Measurements from ENCODE around the gene FASTKD3. TPM values are rescaled to one million over a fixed set of nuclear protein-coding genes. Genes with fewer than 3 reads are reported as not detected.

FASTKD3 gene
- polyA plus RNA-seq, 4 donors, result 13.8 to 32.6 (median 25.1) TPM

DNA sequence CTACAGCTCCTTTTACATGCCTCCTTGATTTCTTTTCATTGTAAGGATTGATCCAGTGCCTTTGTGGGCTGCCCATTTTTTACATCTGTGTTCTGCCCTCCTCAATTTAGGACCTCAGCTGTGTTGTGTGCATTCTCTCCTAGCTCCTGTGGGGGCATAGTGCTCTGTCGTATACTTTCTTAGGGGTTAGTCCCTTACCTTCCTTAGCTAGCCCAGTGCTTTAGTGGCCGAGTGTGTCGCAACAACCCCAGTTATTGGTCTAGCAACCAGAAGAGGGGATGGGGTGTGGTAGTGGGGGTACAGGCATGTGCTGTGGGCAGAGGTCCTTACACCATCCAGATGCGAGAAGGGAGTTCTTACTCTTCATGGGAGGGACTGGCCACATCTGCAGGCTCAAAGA is 12.3 kb upstream of the FASTKD3 start:
- DNase-seq (ENCODE audit: low read depth in 4 of 4, low spot score in 3 of 4), result no peak

- DNase-seq (ENCODE audit: low read depth in 4 of 4, low spot score in 3 of 4), result no peak
These were observed 9.6 kb upstream of the FASTKD3 start for GRCh38 chr5:7878381-7878873.

GRCh38 chr5:7877851-7878250 is 9.0 kb upstream of the FASTKD3 start:
- DNase-seq (ENCODE audit: low read depth in 4 of 4, low spot score in 3 of 4), result no peak

DNA sequence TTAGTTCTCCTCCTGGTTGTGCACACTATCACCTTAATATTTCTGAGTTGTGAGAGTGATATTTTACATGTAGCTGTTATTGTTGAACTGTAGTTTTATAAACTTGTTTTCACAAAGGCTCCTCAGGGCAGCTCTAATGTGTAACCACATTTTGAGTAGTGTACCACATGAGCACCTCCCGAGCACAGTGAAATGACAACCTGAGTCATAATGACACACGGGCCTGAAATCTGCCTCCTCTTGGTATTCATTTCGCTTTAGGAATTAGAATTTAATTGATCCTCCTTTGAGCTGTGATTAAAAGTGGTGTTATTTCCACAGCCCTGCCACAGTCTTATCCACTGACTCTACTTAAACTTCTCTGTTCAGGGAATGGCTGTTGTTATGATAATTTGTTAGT is 8.0 kb upstream of the FASTKD3 start:
- no peak for DNase-seq (ENCODE audit: low read depth in 4 of 4, low spot score in 3 of 4)

GRCh38 chr5:7875151-7875550 is 6.3 kb upstream of the FASTKD3 start:
- DNase-seq (ENCODE audit: low read depth in 4 of 4, low spot score in 3 of 4), result no peak

DNA sequence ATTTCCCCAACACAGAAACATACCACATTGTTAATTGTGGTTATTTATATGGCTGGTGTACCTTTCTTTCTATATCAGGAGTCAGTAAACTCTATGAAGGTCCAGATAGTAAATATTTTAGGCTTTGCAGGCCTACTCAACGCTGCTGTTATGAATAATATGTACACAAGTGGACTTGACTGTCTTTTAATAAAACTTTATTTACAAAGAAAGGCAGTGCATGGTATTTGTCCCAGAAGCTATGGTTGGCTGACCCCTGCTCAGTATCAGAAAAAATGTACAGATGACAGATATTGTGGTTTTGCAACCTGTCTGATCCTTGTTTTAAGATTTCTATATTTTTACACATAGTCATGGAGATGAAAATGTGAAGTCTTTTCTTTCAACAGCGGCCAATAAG is 5.8 kb upstream of the FASTKD3 start:
- DNase-seq (ENCODE audit: low read depth in 4 of 4, low spot score in 3 of 4), result no peak

DNA sequence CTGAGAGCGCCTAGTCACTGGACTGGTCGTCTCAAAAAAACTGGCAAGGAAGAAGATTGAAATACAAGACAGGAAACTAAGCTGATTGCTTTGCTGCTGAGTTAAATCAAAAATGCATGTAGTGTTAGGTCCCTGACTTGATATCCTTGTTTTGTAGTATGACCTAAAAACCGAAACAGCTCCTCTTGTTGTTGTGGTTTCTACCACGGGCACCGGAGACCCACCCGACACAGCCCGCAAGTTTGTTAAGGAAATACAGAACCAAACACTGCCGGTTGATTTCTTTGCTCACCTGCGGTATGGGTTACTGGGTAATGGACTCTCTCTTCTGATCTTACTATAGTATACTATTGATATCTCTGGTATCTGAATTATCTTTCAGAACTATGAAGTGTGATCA is 4.4 kb upstream of the FASTKD3 start:
- no peak for DNase-seq (ENCODE audit: low read depth in 4 of 4, low spot score in 3 of 4)

GRCh38 chr5:7872517-7873130 is 3.8 kb upstream of the FASTKD3 start:
- no peak for DNase-seq (ENCODE audit: low read depth in 4 of 4, low spot score in 3 of 4)

- no peak for DNase-seq (ENCODE audit: low read depth in 4 of 4, low spot score in 3 of 4)
These were observed 2.8 kb upstream of the FASTKD3 start for GRCh38 chr5:7871653-7872052.

GRCh38 chr5:7869474-7870136 is 774 bp upstream of the FASTKD3 start:
- DNase-seq (ENCODE audit: low read depth in 4 of 4, low spot score in 3 of 4), result no peak

GRCh38 chr5:7868427-7868772 is 431 bp downstream of the FASTKD3 start:
- no peak for DNase-seq (ENCODE audit: low read depth in 4 of 4, low spot score in 3 of 4)

DNA sequence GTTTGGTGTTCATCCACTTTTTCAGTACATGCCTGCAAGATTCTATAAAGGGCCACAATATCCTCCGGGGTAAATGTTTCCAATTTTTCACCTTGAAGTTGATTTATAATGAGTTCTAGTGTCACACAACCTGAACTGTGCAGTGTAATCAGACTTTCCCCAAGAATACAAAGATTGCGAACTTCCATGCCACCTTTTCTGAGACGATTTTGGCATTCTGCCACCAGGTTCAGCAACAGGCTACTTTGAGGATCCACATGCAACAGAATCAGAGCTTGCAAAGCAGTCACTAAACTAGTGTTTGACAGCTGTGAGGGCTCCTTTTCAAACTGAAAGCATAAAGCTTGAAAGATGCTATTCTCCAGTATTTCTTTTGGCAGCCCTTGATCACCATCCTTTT is 1.6 kb downstream of the FASTKD3 start:
- DNase-seq (ENCODE audit: low read depth in 4 of 4, low spot score in 3 of 4), result no peak

DNA sequence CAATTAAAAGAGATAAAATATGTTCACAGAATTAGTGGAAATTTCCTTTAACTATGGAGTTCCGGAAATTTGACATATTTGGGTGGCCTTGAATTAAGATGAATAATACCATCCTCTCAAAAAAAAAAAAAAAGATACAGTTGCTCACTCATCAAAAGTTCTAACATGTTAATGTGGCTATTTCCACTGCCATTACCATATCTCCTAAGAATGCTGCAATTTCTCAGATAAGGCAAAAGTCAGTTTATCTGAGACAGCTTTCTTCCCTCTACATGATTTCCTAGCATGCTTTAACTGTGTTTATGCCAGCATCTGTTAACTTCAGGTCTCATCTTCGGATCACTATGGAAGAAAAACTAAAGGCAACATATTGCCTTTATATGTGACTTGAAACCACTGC is 2.6 kb downstream of the FASTKD3 start:
- DNase-seq (ENCODE audit: low read depth in 4 of 4, low spot score in 3 of 4), result no peak

GRCh38 chr5:7857926-7858632 is 10.8 kb downstream of the FASTKD3 start:
- no peak for DNase-seq (ENCODE audit: low read depth in 4 of 4, low spot score in 3 of 4)

DNA sequence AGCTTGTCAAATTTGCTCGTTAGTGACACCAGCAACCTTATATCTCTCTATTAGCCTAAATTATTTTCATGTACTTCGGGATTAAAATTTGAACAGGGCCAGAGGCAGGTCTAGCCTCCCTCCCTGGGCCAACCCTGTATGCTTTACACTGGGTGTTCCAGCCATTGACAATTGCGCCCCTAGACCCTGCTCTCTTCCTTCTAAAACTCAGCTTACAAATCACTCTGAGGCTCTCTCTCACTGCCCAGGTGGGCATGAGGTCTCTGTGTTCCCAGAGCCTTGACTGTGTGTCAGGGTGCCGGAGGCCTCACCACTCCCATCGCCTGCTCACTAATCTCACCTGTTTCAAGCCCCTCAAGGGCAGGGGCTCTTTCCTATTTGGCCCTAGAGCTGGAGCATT is 11.5 kb downstream of the FASTKD3 start:
- DNase-seq (ENCODE audit: low read depth in 4 of 4, low spot score in 3 of 4), result no peak

DNA sequence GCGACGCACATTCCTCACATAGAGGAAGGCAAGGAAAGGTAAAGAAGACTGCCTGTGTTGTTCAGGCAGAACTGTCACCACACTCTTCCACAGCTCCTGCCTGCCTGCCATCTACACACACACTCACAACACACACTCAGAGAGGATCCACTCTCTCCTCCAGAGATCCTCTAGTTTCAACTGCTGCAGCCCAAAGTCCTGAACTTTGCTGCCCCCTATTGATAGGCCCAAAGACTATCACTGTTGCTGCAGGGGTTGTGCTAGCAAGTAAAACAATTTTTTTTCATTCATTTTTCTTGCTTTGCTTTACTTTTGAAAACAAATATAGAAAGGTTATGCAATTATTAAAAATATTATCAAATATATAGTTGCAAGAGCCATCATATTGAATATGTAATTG is 12.0 kb downstream of the FASTKD3 start:
- no peak for DNase-seq (ENCODE audit: low read depth in 4 of 4, low spot score in 3 of 4)

- no peak for DNase-seq (ENCODE audit: low read depth in 4 of 4, low spot score in 3 of 4)
These were observed 13.2 kb downstream of the FASTKD3 start for GRCh38 chr5:7855611-7856010.

DNA sequence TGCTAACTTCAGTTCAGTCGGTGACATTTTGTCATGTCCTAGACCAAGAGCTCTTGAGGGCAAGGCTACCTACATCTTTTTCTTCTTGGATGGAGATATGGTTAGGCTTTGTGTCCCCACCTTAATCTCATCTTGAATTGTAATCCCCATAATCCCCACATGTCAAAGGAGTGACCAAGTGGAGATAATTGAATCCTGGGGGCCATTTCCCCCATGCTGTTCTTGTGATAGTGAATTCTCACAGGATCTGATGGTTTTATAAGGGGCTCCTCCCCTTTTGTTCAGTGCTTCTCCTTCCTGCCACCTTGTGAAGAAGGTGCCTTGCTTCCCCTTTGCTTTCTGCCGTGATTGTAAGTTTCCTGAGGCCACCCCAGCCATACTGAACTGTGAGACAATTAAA is 15.8 kb downstream of the FASTKD3 start:
- no peak for DNase-seq (ENCODE audit: low read depth in 4 of 4, low spot score in 3 of 4)

- DNase-seq (ENCODE audit: low read depth in 4 of 4, low spot score in 3 of 4), result no peak
These were observed 16.3 kb downstream of the FASTKD3 start for GRCh38 chr5:7852542-7852941.

GRCh38 chr5:7851617-7852289 is 17.1 kb downstream of the FASTKD3 start:
- no peak for DNase-seq (ENCODE audit: low read depth in 4 of 4, low spot score in 3 of 4)

- no peak for DNase-seq (ENCODE audit: low read depth in 4 of 4, low spot score in 3 of 4)
These were observed 17.6 kb downstream of the FASTKD3 start for GRCh38 chr5:7851240-7851592.

Data from left renal pelvis (tissue), 4 donors.